Neuron (in vitro differentiated cells): ENCODE measurements around the gene CBS.
"Not testable (repeated sequence)": the region's sequence is repeated elsewhere in the genome, so short reads cannot be mapped to it uniquely, and the experiment has no call there.

Source experiments
- H2AFZ ChIP-seq: one replicate; pipeline ENCODE4 v1.6.1; 2013; ENCODE audit warnings: low read depth, mild to moderate bottlenecking, inconsistent platforms, low read length, moderate library complexity
- H3K27me3 ChIP-seq: one replicate; pipeline ENCODE4 v1.6.1; 2013; ENCODE audit warnings: low read length; ENCODE audit not compliant: insufficient read depth
- H3K36me3 ChIP-seq: one replicate; pipeline ENCODE4 v1.6.1; 2013; ENCODE audit warnings: low read length; ENCODE audit not compliant: insufficient read depth
- H3K4me1 ChIP-seq: one replicate; pipeline ENCODE4 v1.6.1; 2013; ENCODE audit warnings: low read length; ENCODE audit not compliant: insufficient read depth
- H3K4me3 ChIP-seq: 2 replicates; pipeline ENCODE4 v1.5.1; 2013; ENCODE audit warnings: mild to moderate bottlenecking, low read length, moderate library complexity
- H3K9me3 ChIP-seq: one replicate; pipeline ENCODE4 v1.6.1; 2013; ENCODE audit warnings: low read length

CBS gene

DNA sequence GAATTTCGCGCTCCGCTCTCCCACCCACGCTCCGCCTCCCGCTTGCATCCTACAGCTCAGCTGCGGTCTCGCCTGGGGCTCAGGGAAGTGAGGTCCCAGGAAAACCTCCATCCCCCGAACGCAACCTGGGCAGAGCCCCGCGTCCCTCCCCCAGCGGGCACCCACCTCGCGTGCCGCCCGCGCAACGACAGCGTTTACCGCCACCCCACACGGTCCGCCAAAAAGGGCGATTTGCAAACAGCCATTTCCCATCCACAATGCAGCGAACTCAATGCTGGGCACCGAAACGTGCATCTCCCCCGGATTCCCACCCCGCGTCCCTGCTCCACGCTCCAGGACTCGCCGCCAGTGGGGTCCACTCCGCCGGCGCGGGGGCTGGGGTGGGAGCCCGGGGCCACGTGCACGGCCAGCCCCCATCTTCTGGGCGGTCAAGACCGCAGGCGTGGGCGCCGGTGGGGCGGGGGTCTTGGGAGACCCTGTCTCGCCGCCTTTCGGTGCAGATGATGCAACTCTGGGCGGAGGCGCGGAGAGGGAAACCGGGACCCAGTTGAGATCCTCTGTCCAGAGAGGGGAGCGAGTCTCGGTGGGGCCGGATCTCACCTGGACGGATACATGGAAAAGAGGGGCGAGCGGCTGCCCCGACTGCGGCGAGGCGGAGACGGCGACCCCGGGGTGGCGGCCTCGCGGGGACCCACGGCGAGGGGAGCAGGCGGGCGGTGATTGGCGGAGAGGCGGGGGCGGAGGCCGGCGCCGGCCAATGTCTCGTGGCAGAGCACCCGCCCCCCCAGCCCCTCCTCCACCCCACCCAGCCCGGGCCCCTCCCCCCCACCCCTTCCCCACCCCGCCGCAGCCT lies at the start of gene CBS:
CBS (minus strand) TSS at position 666 of the 853 bp plus-strand sequence. CDS start 3,642 bp downstream, outside the sequence.
- H3K4me1 ChIP-seq, H2AFZ ChIP-seq, H3K27me3 ChIP-seq, H3K4me3 ChIP-seq, H3K9me3 ChIP-seq, H3K36me3 ChIP-seq: not testable (repeated sequence)

DNA sequence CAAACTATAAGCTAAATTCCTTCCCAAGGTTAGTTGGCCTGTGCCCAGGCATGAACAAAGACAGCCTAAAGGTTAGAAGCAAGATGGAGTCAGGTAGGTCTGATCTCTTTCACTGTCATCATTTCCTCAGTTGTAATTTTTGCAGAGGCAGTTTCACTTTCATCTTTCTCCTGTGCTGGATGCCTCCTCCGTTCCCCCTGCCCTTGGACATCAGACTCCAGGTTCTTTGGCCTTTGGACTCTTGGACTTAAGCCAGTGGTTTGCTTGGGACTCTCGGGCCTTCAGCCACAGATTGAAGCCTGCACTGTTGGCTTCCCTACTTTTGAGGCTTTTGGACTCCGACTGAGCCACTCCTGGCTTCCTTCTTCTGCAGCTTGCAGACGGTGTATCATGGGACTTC lies 40.3 kb upstream of the CBS start:
- not testable (repeated sequence) for H3K4me3 ChIP-seq, H2AFZ ChIP-seq, H3K9me3 ChIP-seq, H3K27me3 ChIP-seq, H3K36me3 ChIP-seq, H3K4me1 ChIP-seq

DNA sequence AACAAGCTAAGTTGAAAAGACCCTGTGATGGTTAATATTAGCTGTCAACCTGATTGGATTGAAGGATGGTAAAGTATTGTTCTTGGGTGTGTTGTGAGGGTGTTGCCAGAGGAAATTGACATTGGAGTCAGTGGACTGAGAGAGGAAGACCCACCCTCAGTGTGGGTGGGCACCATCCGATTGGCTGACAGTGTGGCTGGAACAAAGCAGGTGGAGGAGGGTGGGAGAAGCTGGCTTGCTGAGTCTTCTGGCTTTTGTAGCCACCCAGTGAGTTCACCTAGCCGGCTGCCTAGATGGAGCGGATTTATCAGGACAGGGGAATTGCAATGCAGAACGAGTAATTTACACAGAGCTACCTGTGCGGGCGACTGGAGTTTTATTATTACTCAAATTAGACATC lies 38.8 kb upstream of the CBS start:
- H3K9me3 ChIP-seq, H3K4me1 ChIP-seq, H2AFZ ChIP-seq, H3K36me3 ChIP-seq, H3K4me3 ChIP-seq, H3K27me3 ChIP-seq: not testable (repeated sequence)

DNA sequence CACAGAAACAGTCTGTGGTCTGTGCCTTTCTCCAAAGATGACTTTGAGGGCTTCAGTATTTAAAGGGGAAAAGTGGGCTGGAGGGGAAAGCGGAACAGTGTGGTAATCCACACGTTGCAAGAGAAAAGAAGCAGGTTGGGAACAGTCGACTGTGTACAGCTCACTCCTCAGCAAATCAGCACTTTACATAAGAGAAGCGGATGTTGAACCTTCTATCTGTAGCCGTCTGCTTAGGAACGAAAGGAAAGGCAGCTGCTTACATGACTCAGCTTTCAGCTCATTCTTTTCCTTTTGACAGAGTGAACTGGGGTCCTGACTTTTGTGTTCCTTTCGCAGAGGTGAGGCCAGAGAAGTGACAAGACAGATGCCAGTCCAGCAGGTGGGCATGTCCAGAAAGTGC lies 33.4 kb upstream of the CBS start:
- not testable (repeated sequence) for H3K9me3 ChIP-seq, H2AFZ ChIP-seq, H3K4me1 ChIP-seq, H3K36me3 ChIP-seq, H3K27me3 ChIP-seq, H3K4me3 ChIP-seq

DNA sequence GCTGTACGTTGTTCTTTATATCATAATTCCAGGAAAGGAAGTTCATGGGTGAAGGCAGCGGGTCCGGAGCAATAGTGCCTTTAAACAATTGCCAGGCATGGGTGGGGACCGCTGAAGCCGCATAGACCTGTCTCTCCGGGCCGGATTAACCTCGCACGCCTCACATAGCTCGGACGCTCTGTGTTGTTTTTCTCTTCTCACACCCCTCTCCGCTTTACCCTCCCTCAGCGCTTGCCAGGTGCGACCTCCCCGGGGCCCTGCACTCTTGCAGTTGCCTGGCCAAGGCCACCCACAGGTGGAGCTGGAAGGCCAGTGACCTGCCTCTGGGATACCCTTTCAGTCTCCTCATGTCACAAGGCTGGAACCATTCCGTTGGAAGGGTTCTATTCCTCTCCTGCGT lies 32.5 kb upstream of the CBS start:
- not testable (repeated sequence) for H3K27me3 ChIP-seq, H3K36me3 ChIP-seq, H2AFZ ChIP-seq, H3K4me1 ChIP-seq, H3K4me3 ChIP-seq, H3K9me3 ChIP-seq

DNA sequence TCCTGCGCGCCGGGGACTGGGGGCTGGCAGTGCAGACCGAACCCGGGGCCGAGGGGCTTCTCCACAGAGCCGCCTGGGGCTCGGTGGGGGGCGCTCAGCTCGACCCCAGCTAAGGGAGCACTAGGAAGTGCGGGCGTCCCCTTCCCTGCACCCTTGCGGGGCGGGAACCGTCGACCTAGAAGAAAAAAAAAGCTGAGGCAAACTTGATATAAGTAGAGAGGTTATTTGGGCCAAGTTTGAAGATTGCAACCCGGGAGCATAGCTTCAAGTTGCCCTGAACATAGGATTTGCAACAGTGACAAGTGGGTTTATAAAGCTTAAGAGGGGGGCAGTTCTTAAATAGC lies 32.1 kb upstream of the CBS start:
- not testable (repeated sequence) for H3K27me3 ChIP-seq, H3K4me1 ChIP-seq, H2AFZ ChIP-seq, H3K9me3 ChIP-seq, H3K36me3 ChIP-seq, H3K4me3 ChIP-seq

DNA sequence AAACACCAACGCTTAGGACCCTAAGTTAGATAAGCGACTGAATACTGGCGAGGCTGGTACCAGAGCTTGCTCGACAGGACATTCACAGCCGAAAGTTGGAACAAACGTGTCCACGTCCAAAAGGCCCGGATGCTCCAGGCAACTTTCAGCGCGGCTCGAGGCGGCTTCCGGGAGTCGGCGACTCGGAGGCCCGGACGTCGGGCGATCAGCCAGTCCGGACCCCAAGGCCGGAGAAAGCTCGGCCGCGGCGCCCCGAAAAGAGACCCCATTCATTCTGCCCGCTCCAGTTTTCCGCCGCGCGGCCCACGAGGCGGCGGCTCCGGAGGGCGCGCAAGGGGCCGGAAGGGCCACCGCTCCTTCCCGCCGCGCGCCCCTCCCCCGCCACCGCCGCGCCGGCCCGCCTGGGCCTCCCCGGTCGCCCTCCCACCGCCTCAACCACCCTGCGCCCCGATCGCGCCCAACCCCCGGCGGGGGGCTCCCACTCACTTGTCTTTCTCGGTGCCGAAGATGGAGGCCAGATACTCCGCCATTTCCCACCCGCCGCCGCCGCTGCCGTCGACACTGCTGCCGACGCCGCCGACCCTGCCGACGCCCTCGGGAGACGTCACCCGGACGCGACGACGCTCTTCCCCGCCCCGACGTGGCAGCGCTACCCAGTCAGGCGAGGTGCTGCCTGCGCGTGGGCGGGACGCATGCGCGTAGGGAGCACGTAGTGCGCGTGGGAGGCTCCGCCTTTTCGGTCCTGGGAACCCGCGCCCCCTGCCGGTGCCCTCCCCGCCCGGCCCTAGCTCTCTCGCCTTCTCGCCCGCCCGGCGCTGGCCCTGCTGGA lies 31.5 kb upstream of the CBS start, which contains the start of gene U2AF1:
U2AF1 (minus strand) TSS at position 606 of the 829 bp plus-strand sequence; CDS start at position 530, 76 bp downstream.
- not testable (repeated sequence) for H3K9me3 ChIP-seq, H3K27me3 ChIP-seq, H3K36me3 ChIP-seq, H2AFZ ChIP-seq, H3K4me1 ChIP-seq
- H3K4me3 ChIP-seq: peak within 1 kb of the TSS; percentile 51

DNA sequence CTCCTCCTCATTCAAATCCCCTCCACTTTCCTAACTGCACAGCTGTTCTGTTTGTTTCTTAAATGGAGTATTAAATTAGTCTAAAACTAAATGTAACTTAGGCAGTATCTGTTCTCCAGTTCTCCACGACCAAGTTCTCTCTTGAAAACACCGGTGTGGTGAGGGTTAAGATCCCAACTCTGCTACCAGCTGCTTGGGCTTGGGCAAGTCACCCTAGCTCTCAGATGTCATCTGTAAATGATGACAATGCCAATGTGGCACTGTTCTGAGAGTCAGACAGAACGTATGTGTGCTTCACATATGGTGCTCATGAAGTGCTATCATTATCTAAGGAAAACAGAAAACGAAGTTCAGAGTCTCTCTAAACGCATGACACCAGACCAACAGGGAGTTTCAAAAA lies 29.0 kb upstream of the CBS start:
- not testable (repeated sequence) for H3K4me3 ChIP-seq, H3K36me3 ChIP-seq

DNA sequence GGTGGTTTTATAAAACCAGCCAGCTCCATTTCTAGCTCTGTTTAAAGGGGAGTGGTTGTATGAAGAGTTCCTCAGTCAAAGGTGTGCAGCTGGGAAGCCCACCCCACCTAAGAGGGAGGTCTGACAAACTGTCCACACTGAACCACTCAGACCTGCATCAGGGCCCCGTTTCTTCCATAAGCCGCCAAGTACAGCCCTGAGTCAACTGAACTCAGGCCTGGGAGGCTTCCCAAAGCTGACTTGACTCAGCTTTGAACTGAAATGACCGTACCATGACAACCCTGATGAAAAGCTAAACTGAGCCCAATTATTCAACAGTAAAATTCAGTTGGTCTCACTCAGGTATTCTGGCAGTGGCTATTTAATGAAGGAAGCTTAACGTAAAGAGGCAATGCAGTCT lies 26.6 kb upstream of the CBS start:
- not testable (repeated sequence) for H2AFZ ChIP-seq, H3K36me3 ChIP-seq, H3K9me3 ChIP-seq, H3K4me1 ChIP-seq, H3K27me3 ChIP-seq, H3K4me3 ChIP-seq

More for the DNA sequence above, 29.0 kb upstream of the CBS start:
- H3K9me3 ChIP-seq, H3K27me3 ChIP-seq, H3K4me1 ChIP-seq, H2AFZ ChIP-seq: not testable (repeated sequence)

DNA sequence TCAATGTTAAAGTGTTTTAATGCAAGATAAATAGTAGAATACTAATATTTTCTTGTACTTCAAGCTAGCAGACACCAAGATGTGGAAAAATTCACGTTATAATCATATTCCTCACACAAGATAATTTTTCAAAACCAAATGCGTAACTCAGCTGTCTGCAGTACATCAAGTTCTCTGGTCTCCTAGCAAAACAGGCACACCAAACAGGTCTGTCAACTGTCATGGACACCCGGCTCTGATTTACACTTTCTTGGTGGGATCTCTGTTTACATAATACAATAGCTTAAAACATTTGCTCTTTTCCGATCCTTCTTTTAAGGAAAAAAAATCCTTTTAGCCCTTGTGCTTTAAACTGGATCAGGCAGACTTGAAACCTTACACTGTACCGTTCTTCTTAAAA lies 26.0 kb upstream of the CBS start:
- not testable (repeated sequence) for H3K27me3 ChIP-seq, H3K4me3 ChIP-seq, H3K4me1 ChIP-seq, H2AFZ ChIP-seq, H3K9me3 ChIP-seq, H3K36me3 ChIP-seq

DNA sequence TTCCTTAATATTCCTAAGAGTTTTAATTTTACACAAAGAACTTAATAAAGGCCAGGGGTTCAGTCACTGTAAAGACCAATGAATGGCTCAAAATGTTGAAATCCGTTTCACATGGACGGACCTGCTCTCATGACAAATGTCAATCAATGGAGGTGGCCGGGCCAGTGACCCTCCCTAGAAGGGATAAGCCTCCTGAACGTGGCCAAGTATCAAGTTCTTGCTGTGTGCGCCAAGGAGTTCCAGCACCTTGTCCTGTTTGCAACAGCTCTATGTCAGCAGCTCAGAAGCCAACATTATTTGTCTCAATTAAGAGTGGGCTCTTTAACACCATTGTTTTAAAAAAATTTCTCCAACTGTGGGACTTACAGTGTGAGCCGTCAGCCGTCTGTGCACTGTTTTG lies 25.4 kb upstream of the CBS start:
- H3K4me3 ChIP-seq, H3K27me3 ChIP-seq, H3K9me3 ChIP-seq, H3K36me3 ChIP-seq, H2AFZ ChIP-seq, H3K4me1 ChIP-seq: not testable (repeated sequence)

DNA sequence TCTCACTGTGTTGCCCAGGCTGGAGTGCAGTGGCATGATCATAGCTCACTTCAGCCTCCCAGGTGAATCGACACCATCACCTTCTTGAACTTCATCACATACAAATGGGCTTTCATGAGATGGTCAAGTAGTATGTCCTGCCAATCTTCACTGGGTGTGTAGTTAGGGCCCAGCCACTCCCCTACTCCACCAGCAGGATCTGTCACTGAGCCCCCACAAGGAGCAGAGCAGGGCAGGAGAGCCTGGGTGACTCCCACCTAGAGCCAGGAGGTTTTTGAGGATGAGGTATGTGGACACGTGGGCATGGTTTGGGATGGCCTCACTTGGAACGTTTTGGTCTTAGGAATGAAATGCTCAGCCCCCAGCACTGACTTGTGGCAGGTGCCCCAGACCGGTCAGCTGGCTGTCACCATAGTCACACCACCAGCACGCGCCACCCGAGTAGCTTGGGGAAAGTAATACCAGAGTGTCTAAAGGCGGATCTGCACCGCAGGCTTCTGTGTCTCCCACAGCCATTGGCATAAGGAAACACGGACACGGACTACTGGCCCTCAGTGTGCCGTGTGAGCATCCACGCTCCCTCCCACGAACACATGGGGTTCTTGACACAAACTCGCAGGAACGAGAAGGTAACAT lies 16.5 kb upstream of the CBS start:
- not testable (repeated sequence) for H3K4me3 ChIP-seq, H3K4me1 ChIP-seq, H3K36me3 ChIP-seq, H3K9me3 ChIP-seq, H2AFZ ChIP-seq, H3K27me3 ChIP-seq

DNA sequence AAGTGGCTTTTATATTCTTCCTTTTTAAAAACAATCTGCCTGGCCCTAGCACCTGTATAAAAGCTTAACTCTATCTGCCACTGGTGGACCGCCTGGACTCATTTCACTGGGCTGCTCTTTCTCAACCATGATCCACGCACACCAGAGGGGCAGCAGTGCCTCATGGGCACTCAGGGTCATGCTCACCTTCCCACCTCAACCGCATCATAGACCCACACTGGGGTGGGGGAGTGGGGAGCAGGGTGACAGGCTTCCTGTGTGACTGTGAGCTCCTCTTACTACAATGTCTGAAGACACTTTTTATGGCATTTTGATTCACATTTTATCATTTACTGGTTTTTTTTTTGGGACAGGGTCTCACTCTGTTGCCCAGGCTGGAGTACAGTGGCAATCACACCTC lies 15.3 kb upstream of the CBS start:
- H3K36me3 ChIP-seq, H2AFZ ChIP-seq, H3K4me3 ChIP-seq, H3K9me3 ChIP-seq, H3K4me1 ChIP-seq, H3K27me3 ChIP-seq: not testable (repeated sequence)
